22Rv1 (cell line): ENCODE data around the gene ACTMAP.

Experiments
- ZFX ChIP-seq: fragments of 450-650 bp; IDR thresholded peaks from 2 replicates; pipeline ENCODE4 v1.6.1; 2017; ENCODE audit warnings: antibody characterized with exemption, borderline replicate concordance
- TF ChIP-seq, protein P1 (sequence below): fragments of 450-650 bp; IDR thresholded peaks from 2 replicates; pipeline ENCODE4 v1.5.1; 2017; ENCODE audit warnings: mild to moderate bottlenecking

DNA sequence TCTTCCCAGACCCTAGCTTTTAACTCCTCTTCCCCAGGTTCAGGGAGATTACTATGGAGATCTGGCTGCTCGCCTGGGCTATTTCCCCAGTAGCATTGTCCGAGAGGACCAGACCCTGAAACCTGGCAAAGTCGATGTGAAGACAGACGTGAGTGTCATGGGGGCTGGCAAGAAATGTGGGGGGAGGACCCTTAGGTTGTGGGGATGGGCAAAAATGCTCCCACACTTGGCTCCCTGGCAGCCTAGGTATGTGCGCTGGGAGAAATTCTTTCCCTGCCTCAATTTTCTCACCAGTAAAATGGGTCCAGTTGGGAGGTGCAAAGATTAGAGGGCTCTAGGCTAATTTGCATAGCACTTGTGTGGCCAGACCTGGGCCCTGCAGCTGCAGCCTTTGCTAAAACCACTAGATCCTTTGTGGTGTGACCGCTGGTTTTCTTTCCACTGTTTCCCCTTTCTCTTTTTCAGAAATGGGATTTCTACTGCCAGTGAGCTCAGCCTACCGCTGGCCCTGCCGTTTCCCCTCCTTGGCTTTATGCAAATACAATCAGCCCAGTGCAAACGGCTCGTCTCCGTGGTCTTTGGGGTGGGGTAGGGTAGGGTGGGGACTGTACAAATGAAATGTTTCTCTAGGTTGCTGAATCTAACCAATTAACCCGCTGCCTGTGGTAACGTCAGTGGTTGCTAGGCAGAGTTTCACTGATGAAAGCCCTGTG lies 26.8 kb upstream of the ACTMAP start:
- TF ChIP-seq, protein P1, sequence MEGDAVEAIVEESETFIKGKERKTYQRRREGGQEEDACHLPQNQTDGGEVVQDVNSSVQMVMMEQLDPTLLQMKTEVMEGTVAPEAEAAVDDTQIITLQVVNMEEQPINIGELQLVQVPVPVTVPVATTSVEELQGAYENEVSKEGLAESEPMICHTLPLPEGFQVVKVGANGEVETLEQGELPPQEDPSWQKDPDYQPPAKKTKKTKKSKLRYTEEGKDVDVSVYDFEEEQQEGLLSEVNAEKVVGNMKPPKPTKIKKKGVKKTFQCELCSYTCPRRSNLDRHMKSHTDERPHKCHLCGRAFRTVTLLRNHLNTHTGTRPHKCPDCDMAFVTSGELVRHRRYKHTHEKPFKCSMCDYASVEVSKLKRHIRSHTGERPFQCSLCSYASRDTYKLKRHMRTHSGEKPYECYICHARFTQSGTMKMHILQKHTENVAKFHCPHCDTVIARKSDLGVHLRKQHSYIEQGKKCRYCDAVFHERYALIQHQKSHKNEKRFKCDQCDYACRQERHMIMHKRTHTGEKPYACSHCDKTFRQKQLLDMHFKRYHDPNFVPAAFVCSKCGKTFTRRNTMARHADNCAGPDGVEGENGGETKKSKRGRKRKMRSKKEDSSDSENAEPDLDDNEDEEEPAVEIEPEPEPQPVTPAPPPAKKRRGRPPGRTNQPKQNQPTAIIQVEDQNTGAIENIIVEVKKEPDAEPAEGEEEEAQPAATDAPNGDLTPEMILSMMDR: no peak
- TF ChIP-seq ZFX: no peak
